IMR-90 (cell line): ENCODE measurements around the gene UGT1A1.

ENCODE experiments used
- CEBPB ChIP-seq: IDR thresholded peaks from 2 replicates; pipeline ENCODE4 v1.6.1; 2012; ENCODE audit warnings: low read depth, low read length, improper control_type of control experiment
- CTCF ChIP-seq: conservative IDR thresholded peaks from 2 replicates; pipeline ENCODE4 v1.5.1; 2012; ENCODE audit warnings: mild to moderate bottlenecking, low read depth, low read length, improper control_type of control experiment
- MAFK ChIP-seq: IDR thresholded peaks from 2 replicates; pipeline ENCODE4 v1.6.1; 2012; ENCODE audit warnings: low read depth, low read length, improper control_type of control experiment
- MAZ ChIP-seq: IDR thresholded peaks from 2 replicates; pipeline ENCODE4 v1.6.1; 2012; ENCODE audit warnings: low read depth, mild to moderate bottlenecking, low read length, improper control_type of control experiment, moderate library complexity, borderline replicate concordance
- MXI1 ChIP-seq: IDR thresholded peaks from 2 replicates; pipeline ENCODE4 v1.6.1; 2012; ENCODE audit warnings: low read depth, mild to moderate bottlenecking, low read length, moderate library complexity, borderline replicate concordance
- POLR2A ChIP-seq: IDR thresholded peaks from 2 replicates; pipeline ENCODE4 v1.6.1; 2012; ENCODE audit warnings: mild to moderate bottlenecking, low read depth, low read length
- RAD21 ChIP-seq: IDR thresholded peaks from 2 replicates; pipeline ENCODE4 v1.6.1; 2012; ENCODE audit warnings: low read length, improper control_type of control experiment
- RFX5 ChIP-seq: IDR thresholded peaks from 2 replicates; pipeline ENCODE4 v1.8.0; 2012; ENCODE audit warnings: low read depth, mild to moderate bottlenecking, low read length, moderate library complexity
- USF2 ChIP-seq: fragments of 150-350 bp; IDR thresholded peaks from 2 replicates; pipeline ENCODE4 v1.6.1; 2017; ENCODE audit warnings: mild to moderate bottlenecking, antibody characterized with exemption, low read length, low read depth
- TF ChIP-seq, protein P1 (sequence below): fragments of 150-350 bp; IDR thresholded peaks from 2 replicates; pipeline ENCODE4 v1.6.1; 2016; ENCODE audit warnings: low read depth, mild to moderate bottlenecking, low read length, moderate library complexity, borderline replicate concordance

GRCh38 chr2:233820774-233821105 is 60.7 kb downstream of the UGT1A1 start:
- TF ChIP-seq POLR2A (no peak), CTCF (no peak), MAFK (no peak), MXI1 (no peak), USF2 (no peak), MAZ (no peak), RAD21 (no peak), RFX5 (no peak), CEBPB (no peak)
- TF ChIP-seq, protein P1, sequence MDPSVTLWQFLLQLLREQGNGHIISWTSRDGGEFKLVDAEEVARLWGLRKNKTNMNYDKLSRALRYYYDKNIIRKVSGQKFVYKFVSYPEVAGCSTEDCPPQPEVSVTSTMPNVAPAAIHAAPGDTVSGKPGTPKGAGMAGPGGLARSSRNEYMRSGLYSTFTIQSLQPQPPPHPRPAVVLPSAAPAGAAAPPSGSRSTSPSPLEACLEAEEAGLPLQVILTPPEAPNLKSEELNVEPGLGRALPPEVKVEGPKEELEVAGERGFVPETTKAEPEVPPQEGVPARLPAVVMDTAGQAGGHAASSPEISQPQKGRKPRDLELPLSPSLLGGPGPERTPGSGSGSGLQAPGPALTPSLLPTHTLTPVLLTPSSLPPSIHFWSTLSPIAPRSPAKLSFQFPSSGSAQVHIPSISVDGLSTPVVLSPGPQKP, result no peak
